HG03175 (cell line): Measurements from ENCODE around the gene MAP2.
"Not testable (repeated sequence)": the region's sequence is repeated elsewhere in the genome, so short reads cannot be mapped to it uniquely, and the experiment has no call there.

ENCODE experiments used
- ATAC-seq: cut with Tn5 transposase; IDR thresholded peaks from one replicate; pipeline ENCODE4 v1.9.1; 2021; ENCODE audit warnings: mild to moderate bottlenecking, moderate library complexity; ENCODE audit not compliant: unreplicated experiment

Gene MAP2

GRCh38 chr2:209472112-209472832 is 48.4 kb downstream of the MAP2 start:
- ATAC-seq: no peak

GRCh38 chr2:209472871-209473270 is 49.0 kb downstream of the MAP2 start:
- ATAC-seq: no peak

GRCh38 chr2:209473930-209474419 is 50.1 kb downstream of the MAP2 start:
- ATAC-seq: no peak

- ATAC-seq: no peak
These were observed 51.1 kb downstream of the MAP2 start for GRCh38 chr2:209474960-209475359.

- no peak for ATAC-seq
These were observed 52.7 kb downstream of the MAP2 start for GRCh38 chr2:209476367-209477208.

GRCh38 chr2:209492296-209492695 is 68.4 kb downstream of the MAP2 start:
- ATAC-seq: not testable (repeated sequence)

- not testable (repeated sequence) for ATAC-seq
These were observed 71.3 kb downstream of the MAP2 start for GRCh38 chr2:209495068-209495620.

- no peak for ATAC-seq
These were observed 72.2 kb downstream of the MAP2 start for GRCh38 chr2:209495855-209496585.

GRCh38 chr2:209496586-209496982 is 72.7 kb downstream of the MAP2 start:
- no peak for ATAC-seq

- ATAC-seq: no peak
These were observed 74.8 kb downstream of the MAP2 start for GRCh38 chr2:209498614-209499013.

GRCh38 chr2:209499069-209499468 is 75.2 kb downstream of the MAP2 start:
- no peak for ATAC-seq

- no peak for ATAC-seq
These were observed 77.7 kb downstream of the MAP2 start for GRCh38 chr2:209501579-209501978.

GRCh38 chr2:209505410-209505809 is 81.6 kb downstream of the MAP2 start:
- peak; percentile 54 for ATAC-seq

GRCh38 chr2:209508255-209508654 is 84.4 kb downstream of the MAP2 start:
- ATAC-seq: no peak

GRCh38 chr2:209511637-209512036 is 87.8 kb downstream of the MAP2 start:
- ATAC-seq: no peak

- peak; percentile 62 for ATAC-seq
These were observed 89.1 kb downstream of the MAP2 start for GRCh38 chr2:209512971-209513370.

- no peak for ATAC-seq
These were observed 93.6 kb downstream of the MAP2 start for GRCh38 chr2:209517436-209517835.

GRCh38 chr2:209519271-209519670 is 95.4 kb downstream of the MAP2 start:
- ATAC-seq: no peak

- no peak for ATAC-seq
These were observed 96.1 kb downstream of the MAP2 start for GRCh38 chr2:209519906-209520305.

GRCh38 chr2:209523041-209523740 is 99.3 kb downstream of the MAP2 start:
- ATAC-seq: no peak
